GM18870 (cell line): ENCODE measurements around the gene TFE3.
"Not testable (repeated sequence)": the region's sequence is repeated elsewhere in the genome, so short reads cannot be mapped to it uniquely, and the experiment has no call there.

Source experiments
- ATAC-seq: cut with Tn5 transposase; IDR thresholded peaks from one replicate; pipeline ENCODE4 v1.9.1; 2021; ENCODE audit warnings: moderate library complexity; ENCODE audit not compliant: unreplicated experiment

TFE3 gene

GRCh38 chrX:49002091-49002935 lies 40.8 kb downstream of the TFE3 start, which contains the start of gene GRIPAP1:
TSS of gene GRIPAP1 (minus strand) at chrX:49002264. CDS start at chrX:49002229, 35 bp downstream.
- peak; percentile 73 for ATAC-seq

GRCh38 chrX:49001521-49002090 lies 41.6 kb downstream of the TFE3 start:
- peak; percentile 20 for ATAC-seq

GRCh38 chrX:49000636-49001035 lies 42.5 kb downstream of the TFE3 start:
- no peak for ATAC-seq

GRCh38 chrX:48999030-48999429 lies 44.1 kb downstream of the TFE3 start:
- ATAC-seq = no peak

DNA sequence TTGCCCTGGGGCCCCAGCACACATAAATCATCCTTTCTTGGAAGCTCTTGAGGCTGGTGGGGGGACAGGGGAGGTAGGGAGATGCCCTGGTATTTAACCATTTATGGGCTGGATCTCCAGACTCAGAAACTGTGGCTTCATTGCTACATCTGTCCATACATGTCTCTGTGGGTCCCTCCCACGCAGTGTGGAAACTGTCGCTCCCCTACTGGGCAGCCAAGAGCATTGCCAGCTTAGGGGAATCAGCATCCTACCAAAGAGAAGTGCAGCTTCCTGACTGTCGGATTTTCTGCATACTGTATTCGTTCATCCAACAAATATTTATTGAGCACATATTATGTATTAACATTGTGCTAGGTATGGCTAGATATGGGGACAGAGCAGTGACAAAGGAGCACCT lies 44.8 kb downstream of the TFE3 start:
- no peak for ATAC-seq

DNA sequence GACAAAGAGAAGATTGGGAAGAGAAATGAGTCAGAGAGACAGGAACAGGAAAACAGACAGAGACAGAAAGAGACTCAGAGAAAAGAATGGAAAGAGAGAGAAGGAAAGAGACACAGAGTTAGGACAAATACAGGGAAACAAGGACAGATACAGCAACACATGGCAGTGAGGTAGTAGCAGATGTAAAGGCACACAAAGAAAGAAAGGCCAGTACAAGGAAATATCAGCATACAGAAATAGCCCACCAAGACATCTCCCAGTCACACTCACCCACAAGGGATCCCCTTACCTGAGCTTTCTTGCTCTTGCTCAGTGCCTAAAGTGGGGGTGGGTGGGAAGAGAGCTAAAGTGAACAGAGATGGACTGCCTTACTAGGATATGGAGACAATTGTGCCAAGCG lies 45.3 kb downstream of the TFE3 start:
- ATAC-seq = no peak

GRCh38 chrX:48997455-48997854 lies 45.7 kb downstream of the TFE3 start:
- no peak for ATAC-seq

GRCh38 chrX:48996969-48997368 lies 46.2 kb downstream of the TFE3 start:
- ATAC-seq = no peak

DNA sequence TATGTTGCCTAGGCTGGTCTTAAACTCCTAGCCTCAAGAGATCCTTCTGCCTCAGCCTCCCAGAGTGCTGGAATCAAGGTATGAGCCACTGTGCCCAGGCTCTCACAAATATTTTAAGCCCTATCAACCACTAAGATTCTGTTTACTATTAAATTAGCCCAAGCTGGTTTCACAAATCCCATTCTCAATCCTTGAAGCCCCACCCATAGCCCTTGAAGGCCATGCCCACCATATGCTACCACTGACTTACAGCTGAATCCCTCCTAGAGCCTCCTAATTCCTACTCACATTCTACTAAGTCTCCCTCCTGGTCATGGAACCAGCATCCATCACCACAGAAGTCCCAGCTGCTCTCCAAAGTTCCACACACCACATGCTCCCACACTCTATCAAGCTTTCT lies 50.8 kb downstream of the TFE3 start:
- no peak for ATAC-seq

GRCh38 chrX:48989483-48989882 lies 53.7 kb downstream of the TFE3 start:
- ATAC-seq = no peak

DNA sequence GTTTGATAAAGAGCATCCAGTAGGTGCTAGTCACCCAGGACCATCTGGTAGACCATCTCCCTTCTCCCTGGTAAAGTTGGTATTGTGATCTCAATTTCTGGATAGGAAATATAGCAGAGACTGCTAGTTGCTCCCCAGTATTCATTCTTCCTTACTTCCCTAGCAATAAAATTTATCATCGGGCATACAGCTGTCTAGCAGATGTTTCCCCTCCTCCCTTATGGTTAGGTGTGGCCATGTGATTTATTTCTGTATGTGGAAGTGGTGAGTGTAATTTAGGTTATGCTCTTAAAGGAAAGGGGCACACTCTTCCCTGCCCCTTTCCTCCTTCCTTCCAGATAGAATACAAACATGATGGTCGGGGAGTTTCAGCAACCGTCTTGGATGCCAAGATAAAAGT lies 59.3 kb downstream of the TFE3 start:
- no peak for ATAC-seq

DNA sequence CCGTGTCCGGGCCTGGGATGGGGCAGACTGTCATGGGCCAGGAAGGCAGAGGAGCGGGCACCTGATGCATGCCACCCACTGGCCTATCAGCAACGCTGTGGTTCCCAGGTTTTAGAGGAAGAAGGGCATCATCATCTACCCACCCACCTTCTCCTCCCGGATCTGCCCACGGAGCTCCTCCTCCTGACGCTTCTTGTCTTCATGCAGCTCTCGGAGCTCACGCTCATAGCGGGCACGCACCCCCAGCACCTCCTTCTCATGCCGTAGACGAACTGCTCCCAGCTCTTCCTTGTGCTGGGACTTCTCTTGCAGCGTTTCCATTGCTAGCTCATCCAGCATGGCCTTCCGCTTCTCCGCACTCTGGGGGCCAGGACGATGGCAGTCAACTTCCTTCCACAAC lies 60.1 kb downstream of the TFE3 start:
- ATAC-seq = no peak

DNA sequence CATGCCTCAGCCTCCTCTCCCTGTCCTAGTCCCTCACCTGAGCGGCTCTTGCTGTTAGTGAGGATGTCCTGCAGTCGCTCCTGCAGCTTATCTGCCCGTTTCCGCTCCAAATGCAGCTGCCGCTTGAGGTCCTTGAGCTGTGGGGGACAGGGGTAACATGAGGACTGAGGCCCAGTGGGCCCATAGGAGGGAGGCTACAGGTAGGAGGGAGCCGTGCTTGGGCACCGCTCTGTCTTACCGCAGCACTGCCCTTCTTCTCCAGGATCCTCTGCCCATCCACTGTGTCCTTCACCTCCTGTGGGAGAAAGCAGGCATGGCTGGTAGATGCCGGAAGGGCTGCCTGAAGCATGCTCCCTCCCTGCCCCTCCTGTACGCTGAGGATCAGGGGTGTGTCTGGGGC lies 62.0 kb downstream of the TFE3 start:
- ATAC-seq = no peak

- ATAC-seq = not testable (repeated sequence)
Measured at GRCh38 chrX:48980341-48980740, 62.8 kb downstream of the TFE3 start.
